WERI-Rb-1 (cell line): ENCODE measurements around the gene LZIC.
A peak's percentile ranks its signal among the peaks of the same experiment; 100 is the strongest.

Source experiments
- DNase-seq: peaks from one replicate; pipeline ENCODE4 v3.0.0-alpha.2; 2020
- H3K27ac ChIP-seq: fragments of 250-450 bp; sonication (Bioruptor Pico); 2 replicates; pipeline ENCODE4 v1.5.1; 2020; ENCODE audit warnings: mild to moderate bottlenecking, moderate library complexity
- H3K27me3 ChIP-seq: fragments of 250-450 bp; sonication (Bioruptor Pico); 2 replicates; pipeline ENCODE4 v1.5.1; 2021; ENCODE audit warnings: mild to moderate bottlenecking, low read depth, moderate library complexity; ENCODE audit not compliant: insufficient read depth, severe bottlenecking
- H3K36me3 ChIP-seq: fragments of 250-450 bp; sonication (Bioruptor Pico); 2 replicates; pipeline ENCODE4 v1.5.1; 2020; ENCODE audit warnings: mild to moderate bottlenecking, moderate library complexity
- H3K4me3 ChIP-seq: 2 replicates; pipeline ENCODE4 v1.5.1; 2011; ENCODE audit warnings: low read depth, mild to moderate bottlenecking, control low read depth, low read length
- H3K9me3 ChIP-seq: fragments of 250-450 bp; sonication (Bioruptor Pico); 2 replicates; pipeline ENCODE4 v1.5.1; 2021; ENCODE audit warnings: mild to moderate bottlenecking, moderate library complexity; ENCODE audit not compliant: severe bottlenecking
- CTCF ChIP-seq: IDR thresholded peaks from 2 replicates; pipeline ENCODE4 v1.5.1; 2011; ENCODE audit warnings: low read depth, mild to moderate bottlenecking, control low read depth, inconsistent platforms, low read length

LZIC gene

GRCh38 chr1:9910076-9910422 lies 33.1 kb downstream of the LZIC start, which contains the start of gene CTNNBIP1:
Gene CTNNBIP1, minus strand, starts transcription at chr1:9910269. Its CDS starts 38,205 bp downstream, at chr1:9872064.
- Histone ChIP-seq H3K4me3 (peak within 1 kb of the TSS; percentile 65), H3K36me3 (no peaks in the 10 kb centered on the region), H3K27me3 (no peaks in the 10 kb centered on the region), H3K27ac (peak within 1 kb of the TSS; percentile 84), H3K9me3 (no peaks in the 10 kb centered on the region)
- TF ChIP-seq CTCF, result no peak
- DNase-seq, result no peak

GRCh38 chr1:9909234-9910046 lies 33.8 kb downstream of the LZIC start:
- TF ChIP-seq CTCF, result no peak
- DNase-seq, result no peak
- H3K27ac ChIP-seq, result peak overlapping the region; percentile 75
- no peaks in the 10 kb centered on the region for H3K9me3 ChIP-seq
- H3K27me3 ChIP-seq, result no peaks in the 10 kb centered on the region
- no peaks in the 10 kb centered on the region for H3K36me3 ChIP-seq
- peak overlapping the region; percentile 62 for H3K4me3 ChIP-seq

GRCh38 chr1:9908871-9909233 lies 34.3 kb downstream of the LZIC start:
- no peak for TF ChIP-seq CTCF
- H3K4me3 ChIP-seq, result no peak overlapping the region; the same call in 1 of the 2 replicates
- no peaks in the 10 kb centered on the region for H3K27me3 ChIP-seq
- no peak for DNase-seq
- H3K27ac ChIP-seq, result no peak overlapping the region
- no peaks in the 10 kb centered on the region for H3K36me3 ChIP-seq
- H3K9me3 ChIP-seq, result no peaks in the 10 kb centered on the region

GRCh38 chr1:9907441-9907840 lies 35.8 kb downstream of the LZIC start:
- Histone ChIP-seq H3K27me3 (no peaks in the 10 kb centered on the region), H3K27ac (no peak overlapping the region), H3K4me3 (no peak overlapping the region), H3K36me3 (no peaks in the 10 kb centered on the region), H3K9me3 (no peaks in the 10 kb centered on the region)
- no peak for DNase-seq
- no peak for TF ChIP-seq CTCF

GRCh38 chr1:9906466-9906865 lies 36.7 kb downstream of the LZIC start:
- H3K27me3 ChIP-seq, result no peaks in the 10 kb centered on the region
- DNase-seq, result no peak
- no peak overlapping the region for H3K27ac ChIP-seq
- H3K36me3 ChIP-seq, result no peaks in the 10 kb centered on the region
- TF ChIP-seq CTCF, result no peak
- no peak overlapping the region for H3K4me3 ChIP-seq
- no peaks in the 10 kb centered on the region for H3K9me3 ChIP-seq

- no peaks in the 10 kb centered on the region for H3K36me3 ChIP-seq
- no peak for DNase-seq
- no peaks in the 10 kb centered on the region for H3K27me3 ChIP-seq
- H3K27ac ChIP-seq, result no peak overlapping the region
- TF ChIP-seq CTCF, result no peak
- no peak overlapping the region for H3K4me3 ChIP-seq
- H3K9me3 ChIP-seq, result no peaks in the 10 kb centered on the region
These were observed 38.2 kb downstream of the LZIC start for GRCh38 chr1:9905010-9905409.
